ENCODE results near the gene OPCML.

Gene OPCML

GRCh38 chr11:133413703-133414102 lies 118.6 kb downstream of the OPCML start:
- no peak for DNase-seq (ENCODE audit: low read depth, low spot score)

- DNase-seq (ENCODE audit: low read depth, low spot score), result no peak
Measured at GRCh38 chr11:133409799-133410198, 122.5 kb downstream of the OPCML start.

GRCh38 chr11:133408936-133409335 lies 123.4 kb downstream of the OPCML start:
- DNase-seq (ENCODE audit: low read depth, low spot score), result no peak

GRCh38 chr11:133408402-133408801 lies 123.9 kb downstream of the OPCML start:
- DNase-seq (ENCODE audit: low read depth, low spot score), result no peak

- DNase-seq (ENCODE audit: low read depth, low spot score), result no peak
Measured at GRCh38 chr11:133406489-133406888, 125.8 kb downstream of the OPCML start.

GRCh38 chr11:133403900-133404299 lies 128.4 kb downstream of the OPCML start:
- DNase-seq (ENCODE audit: low read depth, low spot score), result no peak

- DNase-seq (ENCODE audit: low read depth, low spot score), result no peak
Measured at GRCh38 chr11:133402551-133402950, 129.8 kb downstream of the OPCML start.

- no peak for DNase-seq (ENCODE audit: low read depth, low spot score)
Measured at GRCh38 chr11:133399855-133400625, 132.3 kb downstream of the OPCML start.

GRCh38 chr11:133399294-133399693 lies 133.0 kb downstream of the OPCML start:
- no peak for DNase-seq (ENCODE audit: low read depth, low spot score)

- DNase-seq (ENCODE audit: low read depth, low spot score), result no peak
Measured at GRCh38 chr11:133390803-133391202, 141.5 kb downstream of the OPCML start.

GRCh38 chr11:133388975-133389568 lies 143.2 kb downstream of the OPCML start:
- no peak for DNase-seq (ENCODE audit: low read depth, low spot score)

GRCh38 chr11:133388260-133388659 lies 144.0 kb downstream of the OPCML start:
- no peak for DNase-seq (ENCODE audit: low read depth, low spot score)

GRCh38 chr11:133386852-133387251 lies 145.4 kb downstream of the OPCML start:
- DNase-seq (ENCODE audit: low read depth, low spot score), result no peak

- DNase-seq (ENCODE audit: low read depth, low spot score), result no peak
Measured at GRCh38 chr11:133386262-133386661, 146.0 kb downstream of the OPCML start.

- no peak for DNase-seq (ENCODE audit: low read depth, low spot score)
Measured at GRCh38 chr11:133385781-133386180, 146.5 kb downstream of the OPCML start.

GRCh38 chr11:133384731-133385130 lies 147.6 kb downstream of the OPCML start:
- DNase-seq (ENCODE audit: low read depth, low spot score), result no peak

- DNase-seq (ENCODE audit: low read depth, low spot score), result no peak
Measured at GRCh38 chr11:133383689-133384088, 148.6 kb downstream of the OPCML start.

GRCh38 chr11:133383201-133383600 lies 149.1 kb downstream of the OPCML start:
- DNase-seq (ENCODE audit: low read depth, low spot score), result no peak

GRCh38 chr11:133382131-133382812 lies 150.0 kb downstream of the OPCML start:
- no peak for DNase-seq (ENCODE audit: low read depth, low spot score)

GRCh38 chr11:133381761-133382130 lies 150.6 kb downstream of the OPCML start:
- no peak for DNase-seq (ENCODE audit: low read depth, low spot score)

- DNase-seq (ENCODE audit: low read depth, low spot score), result no peak
Measured at GRCh38 chr11:133366147-133366546, 166.2 kb downstream of the OPCML start.

GRCh38 chr11:133362916-133363315 lies 169.4 kb downstream of the OPCML start:
- DNase-seq (ENCODE audit: low read depth, low spot score), result no peak

- no peak for DNase-seq (ENCODE audit: low read depth, low spot score)
Measured at GRCh38 chr11:133362156-133362555, 170.1 kb downstream of the OPCML start.
